Trophoblast cell (in vitro differentiated cells and primary cell): ENCODE results near the gene HOXD10.

ENCODE experiments used
- DNase-seq, 2 donors: peaks; one replicate each; pipeline ENCODE4 v3.0.0-alpha.2; 2016
- H2AFZ ChIP-seq: 2 replicates; pipeline ENCODE4 v1.6.1; 2013; ENCODE audit warnings: low read length, moderate library complexity, mild to moderate bottlenecking; ENCODE audit not compliant: insufficient read depth, poor library complexity
- H2AK5ac ChIP-seq: 2 replicates; pipeline ENCODE4 v1.6.1; 2013; ENCODE audit warnings: mild to moderate bottlenecking, low read length
- H2BK120ac ChIP-seq: 2 replicates; pipeline ENCODE4 v1.6.1; 2013; ENCODE audit warnings: low read length, mild to moderate bottlenecking, moderate library complexity; ENCODE audit not compliant: insufficient read depth, poor library complexity
- H2BK12ac ChIP-seq: 2 replicates; pipeline ENCODE4 v1.6.1; 2013; ENCODE audit warnings: mild to moderate bottlenecking, low read length, moderate library complexity
- H2BK5ac ChIP-seq: 2 replicates; pipeline ENCODE4 v1.6.1; 2013; ENCODE audit warnings: low read length, low read depth, moderate library complexity, mild to moderate bottlenecking; ENCODE audit not compliant: poor library complexity
- H3K14ac ChIP-seq: 2 replicates; pipeline ENCODE4 v1.6.1; 2013; ENCODE audit warnings: mild to moderate bottlenecking, low read length
- H3K18ac ChIP-seq: 2 replicates; pipeline ENCODE4 v1.6.1; 2013; ENCODE audit warnings: mild to moderate bottlenecking, low read length
- H3K23ac ChIP-seq: 2 replicates; pipeline ENCODE4 v1.6.1; 2013; ENCODE audit warnings: low read length
- H3K27ac ChIP-seq: 2 replicates; pipeline ENCODE4 v1.5.1; 2013; ENCODE audit warnings: low read depth, mild to moderate bottlenecking, inconsistent platforms, low read length, moderate library complexity
- H3K27me3 ChIP-seq: 2 replicates; pipeline ENCODE4 v1.6.1; 2013; ENCODE audit warnings: inconsistent platforms, mild to moderate bottlenecking, low read length, moderate library complexity; ENCODE audit not compliant: insufficient read depth
- H3K36me3 ChIP-seq, 2 experiments: 1 replicate in 1 of 2; 2 replicates in 1 of 2; pipeline ENCODE4 v1.6.1; 2013; ENCODE audit warnings: low read length in 2 of 2, mild to moderate bottlenecking in 2 of 2, moderate library complexity in 1 of 2; ENCODE audit not compliant: insufficient read depth in 2 of 2, control insufficient read depth in 1 of 2
- H3K4ac ChIP-seq: 2 replicates; pipeline ENCODE4 v1.6.1; 2013; ENCODE audit warnings: low read depth, mild to moderate bottlenecking, low read length, moderate library complexity
- H3K4me1 ChIP-seq, 2 experiments: 1 replicate in 1 of 2; 2 replicates in 1 of 2; pipeline ENCODE4 v1.6.1; 2013; ENCODE audit warnings: low read length in 2 of 2, mild to moderate bottlenecking in 2 of 2, moderate library complexity in 1 of 2; ENCODE audit not compliant: insufficient read depth in 2 of 2, control insufficient read depth in 1 of 2
- H3K4me2 ChIP-seq: 2 replicates; pipeline ENCODE4 v1.6.1; 2013; ENCODE audit warnings: inconsistent platforms, mild to moderate bottlenecking, low read length, moderate library complexity
- H3K4me3 ChIP-seq: 2 replicates; pipeline ENCODE4 v1.5.1; 2013; ENCODE audit warnings: mild to moderate bottlenecking, low read depth, low read length, inconsistent platforms
- H3K79me1 ChIP-seq: one replicate; pipeline ENCODE4 v1.6.1; 2013; ENCODE audit warnings: low read length
- H3K79me2 ChIP-seq: 2 replicates; pipeline ENCODE4 v1.6.1; 2013; ENCODE audit warnings: low read length, mild to moderate bottlenecking; ENCODE audit not compliant: control insufficient read depth, insufficient read depth, poor library complexity
- H3K9ac ChIP-seq: 2 replicates; pipeline ENCODE4 v1.6.1; 2013; ENCODE audit warnings: mild to moderate bottlenecking, low read length
- H3K9me3 ChIP-seq: 2 replicates; pipeline ENCODE4 v1.6.1; 2013; ENCODE audit warnings: low read depth, mild to moderate bottlenecking, control low read depth, inconsistent platforms, low read length; ENCODE audit not compliant: insufficient read depth
- H4K12ac ChIP-seq: 2 replicates; pipeline ENCODE4 v1.6.1; 2013; ENCODE audit warnings: low read depth, mild to moderate bottlenecking, low read length, moderate library complexity
- H4K8ac ChIP-seq: 2 replicates; pipeline ENCODE4 v1.6.1; 2013; ENCODE audit warnings: low read depth, mild to moderate bottlenecking, low read length, moderate library complexity
- H4K91ac ChIP-seq: one replicate; pipeline ENCODE4 v1.6.1; 2013; ENCODE audit warnings: low read depth, mild to moderate bottlenecking, low read length, moderate library complexity
- WGBS: extraction: QIAGEN DNeasy Blood & Tissue Kit; methylation state at CpG from one replicate; pipeline ENCODE4 v1.1.7; 2013; ENCODE audit warnings: missing lambda C conversion rate; ENCODE audit not compliant: insufficient read length, insufficient coverage; ENCODE audit errors: extremely low coverage; 5-methylcytosine and 5-hydroxymethylcytosine counted together

The HOXD10 gene

DNA sequence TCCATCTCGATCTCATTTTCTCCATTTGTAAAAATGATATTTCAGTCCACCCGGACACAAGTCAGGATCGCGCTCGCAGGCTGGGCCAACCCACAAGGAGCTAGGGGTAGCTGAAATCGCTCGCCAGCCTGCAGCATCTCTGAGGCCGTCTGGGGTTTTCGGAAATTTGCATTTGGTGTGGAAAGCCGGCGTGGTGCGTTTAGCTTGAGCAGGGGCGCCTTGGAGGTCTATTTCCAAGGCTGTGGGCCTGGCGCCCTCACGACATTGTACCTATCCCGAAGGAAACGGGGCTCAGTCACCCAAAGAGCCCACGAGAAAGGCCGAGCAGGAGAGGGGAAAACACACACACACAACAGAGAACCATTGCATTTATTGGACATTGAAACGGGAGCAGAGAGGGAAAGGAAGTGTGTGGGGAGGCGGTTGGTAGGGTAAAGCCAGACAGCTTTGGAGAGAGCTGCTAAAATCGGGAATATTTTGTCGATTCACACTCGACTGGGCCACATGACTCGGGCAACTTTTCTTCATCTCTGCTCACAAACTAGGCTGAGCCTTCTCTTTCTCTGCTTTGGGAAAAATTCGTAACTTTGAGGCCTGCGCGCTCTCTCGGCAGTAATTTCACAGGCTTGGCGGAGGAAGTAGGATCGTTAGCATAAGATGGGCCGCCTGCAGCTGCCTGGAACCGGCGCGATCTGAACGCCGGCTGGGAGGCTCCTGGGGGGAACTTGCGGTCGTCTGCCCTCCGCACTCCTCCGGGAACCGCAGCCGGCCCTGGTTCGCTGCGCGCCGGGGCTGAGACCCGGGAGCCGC, 11.8 kb downstream of the HOXD10 start:
- Histone ChIP-seq H4K12ac (no peak overlapping the region), H2AK5ac (no peak overlapping the region)

DNA sequence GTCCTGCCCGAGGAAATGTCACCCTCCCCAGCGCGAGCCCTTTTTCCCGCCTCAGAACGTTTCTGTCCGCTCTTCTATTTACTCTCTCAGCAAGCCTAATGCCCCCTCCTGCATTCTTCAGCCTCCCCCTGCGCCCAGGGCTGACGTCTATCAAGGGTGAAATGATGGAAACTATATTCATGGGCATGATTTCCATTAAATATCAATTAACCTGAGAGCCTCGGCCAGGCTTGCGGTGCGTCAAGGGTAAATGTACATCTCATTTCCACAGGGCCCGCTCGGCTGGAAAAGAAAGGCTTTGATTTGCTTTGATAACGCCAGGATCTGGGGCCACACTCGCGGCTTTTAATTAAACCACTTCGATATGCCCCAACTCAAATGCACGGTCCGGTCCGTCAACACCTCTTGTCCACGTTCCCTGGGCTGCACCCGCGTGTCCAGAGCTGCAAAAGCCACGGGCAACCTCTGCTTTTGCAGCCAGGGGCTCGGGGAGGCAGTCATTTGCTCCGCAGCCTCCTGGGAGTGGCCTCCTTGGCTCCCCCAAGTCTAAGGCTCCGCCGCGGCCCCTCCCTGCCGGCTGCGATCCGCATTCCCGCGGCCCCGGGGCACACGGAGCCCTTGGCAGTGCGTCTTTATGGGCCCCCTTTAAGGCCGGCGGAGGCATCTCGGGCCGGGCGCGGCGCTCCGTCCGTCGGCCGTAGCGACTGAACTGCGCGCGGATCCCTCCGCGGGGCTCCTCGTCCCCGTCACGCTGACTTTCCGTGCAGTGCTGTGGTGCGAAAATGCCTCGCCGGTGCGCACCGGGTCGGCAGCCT, 12.6 kb downstream of the HOXD10 start, which contains the start of gene HOXD8:
Gene HOXD8 (plus strand): TSS at position 724 of the 815 bp plus-strand sequence. CDS start 662 bp downstream, outside the sequence.
- H3K14ac ChIP-seq = no peak within 1 kb of the TSS
- H2AK5ac ChIP-seq = no peak within 1 kb of the TSS
- H3K36me3 ChIP-seq = no peaks in the 10 kb centered on the region
- WGBS = no CpG with 5 or more reads among the region's 64 CpGs
- peak in 1 of 2 donors; percentile 24 for DNase-seq
- no peak within 1 kb of the TSS for H3K27ac ChIP-seq
- H3K79me2 ChIP-seq = no peaks in the 10 kb centered on the region
- peak within 1 kb of the TSS; percentile 84 for H3K4me2 ChIP-seq
- peaks cover 4% of the 10 kb centered on the region for H3K9me3 ChIP-seq
- H3K4me1 ChIP-seq = peaks cover 9 to 17% of the 10 kb centered on the region in 2 experiments
- H3K79me1 ChIP-seq = no peaks in the 10 kb centered on the region
- no peak within 1 kb of the TSS for H4K8ac ChIP-seq
- H3K4me3 ChIP-seq = peak within 1 kb of the TSS; percentile 46
- no peak within 1 kb of the TSS for H3K9ac ChIP-seq
- H4K12ac ChIP-seq = no peak within 1 kb of the TSS
- H3K27me3 ChIP-seq = peaks cover 76% of the 10 kb centered on the region
- H2BK5ac ChIP-seq = no peak within 1 kb of the TSS
- H2BK12ac ChIP-seq = no peak within 1 kb of the TSS
- H3K23ac ChIP-seq = no peak within 1 kb of the TSS
- H3K18ac ChIP-seq = no peak within 1 kb of the TSS
- no peak within 1 kb of the TSS for H4K91ac ChIP-seq
- H2AFZ ChIP-seq = peak within 1 kb of the TSS; percentile 49
- H3K4ac ChIP-seq = no peak within 1 kb of the TSS
- H2BK120ac ChIP-seq = no peak within 1 kb of the TSS

More for the DNA sequence above, 11.8 kb downstream of the HOXD10 start:
- Histone ChIP-seq H3K36me3 (no peaks in the 10 kb centered on the region), H2BK12ac (no peak overlapping the region), H3K23ac (no peak overlapping the region), H4K91ac (no peak overlapping the region), H3K79me1 (no peaks in the 10 kb centered on the region), H2BK5ac (no peak overlapping the region), H3K27ac (no peak overlapping the region), H2BK120ac (no peak overlapping the region), H3K4me1 (peaks cover 9 to 17% of the 10 kb centered on the region in 2 experiments), H3K18ac (no peak overlapping the region), H3K9me3 (peaks cover 4% of the 10 kb centered on the region), H3K27me3 (peaks cover 75% of the 10 kb centered on the region), H3K9ac (no peak overlapping the region), H3K4me2 (peak overlapping the region; percentile 43), H3K4me3 (no peak overlapping the region), H2AFZ (no peak overlapping the region), H3K4ac (no peak overlapping the region), H4K8ac (no peak overlapping the region), H3K14ac (no peak overlapping the region), H3K79me2 (no peaks in the 10 kb centered on the region)
- DNase-seq = no peak
- no CpG with 5 or more reads among the region's 49 CpGs for WGBS

DNA sequence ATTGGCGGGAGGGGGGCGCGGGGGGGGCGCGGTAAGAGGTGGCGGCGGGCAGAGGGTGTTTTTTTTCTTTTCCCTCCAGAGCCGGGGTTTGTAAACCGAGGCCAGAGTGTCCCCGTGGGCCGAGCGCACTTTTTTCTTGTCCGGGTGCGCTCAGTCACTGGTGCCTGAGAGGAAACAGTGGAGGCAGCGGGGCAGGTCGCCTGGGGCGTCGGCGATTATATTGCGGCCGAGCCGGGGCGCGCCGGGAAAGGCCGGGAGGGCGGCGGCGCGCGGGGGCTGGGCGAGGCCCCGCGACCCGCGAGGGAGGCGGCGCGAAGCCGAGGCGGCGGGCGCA, 13.2 kb downstream of the HOXD10 start:
- no peak overlapping the region for H4K8ac ChIP-seq
- no peaks in the 10 kb centered on the region for H3K79me2 ChIP-seq
- no peak overlapping the region for H2AK5ac ChIP-seq
- H3K79me1 ChIP-seq = no peaks in the 10 kb centered on the region
- H3K4me2 ChIP-seq = peak overlapping the region; percentile 84
- peaks cover 9 to 17% of the 10 kb centered on the region in 2 experiments for H3K4me1 ChIP-seq
- H2BK5ac ChIP-seq = no peak overlapping the region
- H3K18ac ChIP-seq = no peak overlapping the region
- H2AFZ ChIP-seq = peak overlapping the region; percentile 49
- no peak overlapping the region for H4K12ac ChIP-seq
- peak overlapping the region; percentile 46 for H3K4me3 ChIP-seq
- peaks cover 76% of the 10 kb centered on the region for H3K27me3 ChIP-seq
- DNase-seq = no peak
- no peak overlapping the region for H3K9ac ChIP-seq
- H2BK12ac ChIP-seq = no peak overlapping the region
- no peak overlapping the region for H3K27ac ChIP-seq
- no peak overlapping the region for H3K14ac ChIP-seq
- H3K4ac ChIP-seq = no peak overlapping the region
- H3K36me3 ChIP-seq = no peaks in the 10 kb centered on the region
- WGBS = no CpG with 5 or more reads among the region's 43 CpGs
- no peak overlapping the region for H3K23ac ChIP-seq
- H4K91ac ChIP-seq = no peak overlapping the region
- H3K9me3 ChIP-seq = peaks cover 4% of the 10 kb centered on the region
- H2BK120ac ChIP-seq = no peak overlapping the region

DNA sequence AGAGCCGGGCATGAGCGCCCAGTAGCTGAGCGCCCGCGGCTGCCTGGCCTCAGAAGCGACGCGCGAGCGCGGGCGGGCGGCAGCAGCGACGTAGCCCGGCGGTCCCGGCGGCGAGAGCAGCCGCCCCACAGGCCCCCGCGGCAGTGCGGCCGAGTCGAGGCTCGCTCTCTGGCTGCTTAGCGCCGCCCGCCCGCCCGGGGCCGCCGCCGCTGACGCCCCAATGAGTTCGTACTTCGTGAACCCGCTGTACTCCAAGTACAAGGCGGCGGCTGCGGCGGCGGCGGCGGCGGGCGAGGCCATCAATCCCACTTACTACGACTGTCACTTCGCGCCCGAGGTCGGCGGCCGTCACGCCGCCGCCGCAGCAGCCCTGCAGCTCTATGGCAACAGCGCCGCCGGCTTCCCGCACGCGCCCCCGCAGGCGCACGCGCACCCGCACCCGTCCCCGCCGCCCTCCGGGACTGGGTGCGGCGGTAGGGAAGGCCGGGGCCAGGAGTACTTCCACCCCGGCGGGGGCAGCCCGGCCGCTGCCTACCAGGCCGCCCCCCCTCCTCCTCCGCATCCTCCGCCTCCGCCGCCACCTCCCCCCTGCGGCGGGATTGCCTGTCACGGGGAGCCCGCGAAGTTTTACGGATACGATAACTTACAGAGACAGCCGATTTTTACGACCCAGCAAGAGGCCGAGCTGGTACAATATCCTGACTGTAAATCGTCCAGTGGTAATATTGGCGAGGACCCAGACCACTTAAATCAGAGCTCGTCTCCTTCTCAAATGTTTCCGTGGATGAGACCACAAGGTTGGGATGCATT, 13.8 kb downstream of the HOXD10 start:
- H3K36me3 ChIP-seq = no peaks in the 10 kb centered on the region
- no peak overlapping the region for H2AK5ac ChIP-seq
- peaks cover 9 to 17% of the 10 kb centered on the region in 2 experiments for H3K4me1 ChIP-seq
- no peaks in the 10 kb centered on the region for H3K79me1 ChIP-seq
- H3K4ac ChIP-seq = no peak overlapping the region
- peak in 1 of 2 donors; percentile 33 for DNase-seq
- peak overlapping the region; percentile 49 for H2AFZ ChIP-seq
- H2BK12ac ChIP-seq = no peak overlapping the region
- H3K23ac ChIP-seq = no peak overlapping the region
- H2BK120ac ChIP-seq = no peak overlapping the region
- H3K9ac ChIP-seq = no peak overlapping the region
- H3K9me3 ChIP-seq = peaks cover 2% of the 10 kb centered on the region
- no peaks in the 10 kb centered on the region for H3K79me2 ChIP-seq
- no peak overlapping the region for H4K12ac ChIP-seq
- no peak overlapping the region for H3K27ac ChIP-seq
- peaks cover 76% of the 10 kb centered on the region for H3K27me3 ChIP-seq
- H3K18ac ChIP-seq = no peak overlapping the region
- no peak overlapping the region for H2BK5ac ChIP-seq
- peak overlapping the region; percentile 84 for H3K4me2 ChIP-seq
- H4K91ac ChIP-seq = no peak overlapping the region
- WGBS = no CpG with 5 or more reads among the region's 100 CpGs
- H4K8ac ChIP-seq = no peak overlapping the region
- no peak overlapping the region for H3K14ac ChIP-seq
- peak overlapping the region; percentile 46 for H3K4me3 ChIP-seq
